GM21576 (cell line): ENCODE results near the gene CCDC33.

Experiments
- ATAC-seq: cut with Tn5 transposase; IDR thresholded peaks from one replicate; pipeline ENCODE4 v1.9.1; 2021; ENCODE audit warnings: mild to moderate bottlenecking, moderate library complexity; ENCODE audit not compliant: unreplicated experiment

The CCDC33 gene

GRCh38 chr15:74258456-74259291, 22.5 kb downstream of the CCDC33 start:
- no peak for ATAC-seq

GRCh38 chr15:74259292-74259648, 23.1 kb downstream of the CCDC33 start:
- no peak for ATAC-seq

- no peak for ATAC-seq
Observed at GRCh38 chr15:74259821-74260607, 23.9 kb downstream of the CCDC33 start.

GRCh38 chr15:74261041-74261440, 24.9 kb downstream of the CCDC33 start:
- ATAC-seq, result no peak

GRCh38 chr15:74261685-74262084, 25.6 kb downstream of the CCDC33 start:
- ATAC-seq, result no peak

GRCh38 chr15:74262151-74262550, 26.0 kb downstream of the CCDC33 start:
- no peak for ATAC-seq

GRCh38 chr15:74262625-74263024, 26.5 kb downstream of the CCDC33 start:
- ATAC-seq, result no peak

- ATAC-seq, result no peak
Observed at GRCh38 chr15:74263466-74263865, 27.3 kb downstream of the CCDC33 start.

GRCh38 chr15:74264081-74264501, 28.0 kb downstream of the CCDC33 start:
- no peak for ATAC-seq

- ATAC-seq, result no peak
Observed at GRCh38 chr15:74265046-74265639, 29.0 kb downstream of the CCDC33 start.

- ATAC-seq, result no peak
Observed at GRCh38 chr15:74268020-74268419, 31.9 kb downstream of the CCDC33 start.

GRCh38 chr15:74269362-74270035, 33.4 kb downstream of the CCDC33 start:
- no peak for ATAC-seq

GRCh38 chr15:74270155-74270554, 34.0 kb downstream of the CCDC33 start:
- no peak for ATAC-seq

- no peak for ATAC-seq
Observed at GRCh38 chr15:74270854-74271520, 34.9 kb downstream of the CCDC33 start.

- ATAC-seq, result no peak
Observed at GRCh38 chr15:74272812-74273211, 36.7 kb downstream of the CCDC33 start.

GRCh38 chr15:74274470-74275038, 38.4 kb downstream of the CCDC33 start:
- no peak for ATAC-seq

- no peak for ATAC-seq
Observed at GRCh38 chr15:74275957-74276356, 39.8 kb downstream of the CCDC33 start.

- no peak for ATAC-seq
Observed at GRCh38 chr15:74276560-74276959, 40.4 kb downstream of the CCDC33 start.

- no peak for ATAC-seq
Observed at GRCh38 chr15:74277242-74277810, 41.2 kb downstream of the CCDC33 start.

GRCh38 chr15:74278207-74278606, 42.1 kb downstream of the CCDC33 start:
- ATAC-seq, result no peak
